Astrocyte of the hippocampus (primary cell): Measurements from ENCODE around the gene EDNRA.
A peak's percentile ranks its signal among the peaks of the same experiment; 100 is the strongest.

Experiments
- DNase-seq: peaks from one replicate; pipeline ENCODE4 v3.0.0; 2011; ENCODE audit warnings: low read depth, low spot score

The EDNRA gene

DNA sequence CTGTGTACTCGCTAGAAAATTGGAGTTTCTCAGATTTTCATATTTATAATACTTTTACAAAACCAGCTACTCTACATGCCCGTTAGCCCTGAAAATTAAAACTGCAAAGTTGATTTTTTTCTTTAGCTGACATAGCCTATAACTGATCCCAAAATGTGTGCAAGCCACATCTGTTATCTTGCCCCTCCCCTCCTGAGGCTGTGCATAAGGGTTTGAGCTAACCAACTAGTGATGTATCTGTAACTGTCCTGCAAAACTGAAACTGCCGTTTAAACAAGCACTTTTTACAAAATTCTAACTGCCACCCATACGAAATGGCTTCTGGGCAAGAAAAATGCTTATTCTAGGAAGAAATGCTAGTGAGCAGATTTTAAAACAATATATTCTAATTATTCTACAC is 59.1 kb downstream of the EDNRA start:
- no peak for DNase-seq

DNA sequence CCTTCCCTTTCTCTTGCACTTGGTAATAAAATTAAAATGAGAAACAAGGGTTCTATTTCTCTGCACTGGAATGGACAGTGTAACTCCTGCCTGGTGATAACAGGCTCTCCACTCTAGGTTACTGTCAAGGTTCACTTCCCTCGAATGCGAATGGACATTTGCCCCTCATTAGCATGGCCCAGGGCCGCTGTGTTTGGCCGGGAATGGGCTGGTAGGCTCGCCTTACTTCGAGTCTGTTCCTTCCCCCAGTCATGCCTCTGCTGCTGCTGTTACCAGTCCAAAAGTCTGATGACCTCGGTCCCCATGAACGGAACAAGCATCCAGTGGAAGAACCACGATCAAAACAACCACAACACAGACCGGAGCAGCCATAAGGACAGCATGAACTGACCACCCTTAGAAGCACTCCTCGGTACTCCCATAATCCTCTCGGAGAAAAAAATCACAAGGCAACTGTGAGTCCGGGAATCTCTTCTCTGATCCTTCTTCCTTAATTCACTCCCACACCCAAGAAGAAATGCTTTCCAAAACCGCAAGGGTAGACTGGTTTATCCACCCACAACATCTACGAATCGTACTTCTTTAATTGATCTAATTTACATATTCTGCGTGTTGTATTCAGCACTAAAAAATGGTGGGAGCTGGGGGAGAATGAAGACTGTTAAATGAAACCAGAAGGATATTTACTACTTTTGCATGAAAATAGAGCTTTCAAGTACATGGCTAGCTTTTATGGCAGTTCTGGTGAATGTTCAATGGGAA is 61.5 kb downstream of the EDNRA start:
- DNase-seq, result peak; percentile 60

DNA sequence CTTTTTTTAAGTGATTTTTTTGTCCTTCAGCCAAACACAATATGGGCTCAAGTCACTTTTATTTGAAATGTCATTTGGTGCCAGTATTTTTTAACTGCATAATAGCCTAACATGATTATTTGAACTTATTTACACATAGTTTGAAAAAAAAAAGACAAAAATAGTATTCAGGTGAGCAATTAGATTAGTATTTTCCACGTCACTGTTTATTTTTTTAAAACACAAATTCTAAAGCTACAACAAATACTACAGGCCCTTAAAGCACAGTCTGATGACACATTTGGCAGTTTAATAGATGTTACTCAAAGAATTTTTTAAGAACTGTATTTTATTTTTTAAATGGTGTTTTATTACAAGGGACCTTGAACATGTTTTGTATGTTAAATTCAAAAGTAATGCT is 62.1 kb downstream of the EDNRA start:
- DNase-seq, result peak; percentile 33

DNA sequence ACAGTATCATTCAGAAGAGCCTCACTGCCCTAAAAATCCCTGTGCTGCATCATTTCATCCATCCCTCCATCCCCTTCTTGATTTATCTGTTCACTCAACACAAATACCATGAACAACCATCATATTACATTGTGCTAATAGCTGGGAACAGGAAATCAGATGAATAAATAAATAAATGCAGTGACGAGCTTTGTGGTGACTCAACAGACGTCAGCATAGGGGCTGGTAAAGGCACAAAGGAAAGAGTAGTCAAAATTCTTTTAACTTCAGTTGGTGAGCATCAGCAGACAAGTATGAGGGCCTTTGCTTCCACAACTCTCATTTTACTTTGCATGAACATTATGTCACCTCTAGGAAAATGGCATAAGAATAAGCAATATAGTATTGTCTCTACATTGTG is 65.5 kb downstream of the EDNRA start:
- peak; percentile 78 for DNase-seq

DNA sequence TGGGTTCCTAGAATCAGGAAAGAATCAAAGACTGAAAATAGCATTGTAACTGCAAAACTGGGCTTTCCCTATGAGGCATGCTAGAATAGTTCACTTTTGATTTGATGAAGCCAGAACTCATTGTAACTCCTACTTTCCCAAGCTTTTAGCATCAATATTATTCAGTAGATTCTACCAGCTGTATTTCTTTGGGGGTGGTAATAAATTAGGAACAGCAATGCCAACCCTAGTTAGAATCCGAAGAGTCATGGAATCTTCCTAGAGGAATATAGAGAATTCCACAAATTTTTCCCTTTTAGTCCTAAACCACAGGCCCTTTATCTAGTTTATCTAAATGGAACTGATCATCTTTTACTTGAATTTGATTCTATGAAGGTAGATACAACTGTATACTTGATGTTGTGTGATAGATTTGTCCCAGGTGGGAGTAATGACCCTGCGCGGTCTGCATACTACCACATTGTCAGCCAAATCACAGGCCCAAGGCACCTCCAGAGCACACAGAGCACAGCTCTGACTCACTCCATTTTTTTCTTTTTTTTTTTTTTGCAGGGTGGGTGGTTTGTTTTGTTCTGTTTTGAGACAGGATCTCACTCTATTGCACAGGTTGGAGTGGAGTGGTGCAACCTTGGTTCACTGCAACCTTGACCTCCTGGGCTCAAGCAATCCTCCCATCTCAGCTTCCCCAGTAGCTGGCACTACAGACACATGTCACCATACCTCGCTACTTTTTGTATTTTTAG is 66.6 kb downstream of the EDNRA start:
- peak; percentile 68 for DNase-seq

DNA sequence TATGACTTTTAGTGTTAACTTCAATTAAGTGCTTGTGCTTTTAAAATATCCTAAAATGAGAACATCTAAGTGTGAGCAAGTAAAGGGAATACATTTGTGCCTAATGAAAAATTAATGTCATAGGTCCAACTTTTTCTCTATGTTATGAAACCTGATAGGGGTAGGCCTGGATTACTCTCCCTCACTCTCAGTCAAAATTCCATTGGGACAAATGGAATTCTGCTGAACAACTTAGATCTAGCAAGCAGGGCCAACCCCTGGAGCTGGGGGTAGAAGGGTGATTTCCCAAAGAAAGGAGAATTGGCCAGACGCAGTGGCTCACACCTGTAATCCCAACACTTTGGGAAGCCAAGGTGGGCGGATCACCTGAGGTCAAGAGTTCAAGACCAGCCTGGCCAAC is 67.4 kb downstream of the EDNRA start:
- DNase-seq, result no peak

DNA sequence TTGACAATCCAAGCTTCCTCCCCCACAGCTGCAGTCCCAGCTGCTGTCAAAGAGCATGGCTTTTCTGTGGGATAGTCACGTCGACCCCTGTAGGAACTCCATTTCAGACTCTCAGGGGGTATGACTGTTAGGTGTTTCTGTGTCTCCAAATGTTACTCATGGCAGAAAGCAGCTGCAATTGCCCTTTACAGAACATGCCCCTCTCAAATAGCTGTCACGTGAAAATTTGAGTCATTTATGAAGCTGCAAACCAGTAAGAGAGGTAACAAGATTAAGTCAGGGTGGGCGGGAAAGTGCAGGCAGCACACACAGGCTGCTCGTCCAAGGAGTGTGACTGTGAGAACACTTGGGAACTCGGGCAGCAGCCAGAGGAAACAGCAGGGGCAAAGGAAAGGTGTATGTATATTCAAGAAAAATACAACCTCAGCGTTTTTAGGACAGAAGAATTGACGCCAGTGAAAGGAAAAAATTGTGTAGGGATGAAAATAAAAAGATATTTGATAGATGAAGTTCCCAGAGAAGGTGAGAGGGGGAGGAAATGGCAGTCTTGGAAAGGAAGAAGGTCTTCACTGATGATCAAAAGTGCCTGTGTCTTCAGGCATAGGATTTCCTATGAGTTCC is 69.8 kb downstream of the EDNRA start:
- peak; percentile 53 for DNase-seq

DNA sequence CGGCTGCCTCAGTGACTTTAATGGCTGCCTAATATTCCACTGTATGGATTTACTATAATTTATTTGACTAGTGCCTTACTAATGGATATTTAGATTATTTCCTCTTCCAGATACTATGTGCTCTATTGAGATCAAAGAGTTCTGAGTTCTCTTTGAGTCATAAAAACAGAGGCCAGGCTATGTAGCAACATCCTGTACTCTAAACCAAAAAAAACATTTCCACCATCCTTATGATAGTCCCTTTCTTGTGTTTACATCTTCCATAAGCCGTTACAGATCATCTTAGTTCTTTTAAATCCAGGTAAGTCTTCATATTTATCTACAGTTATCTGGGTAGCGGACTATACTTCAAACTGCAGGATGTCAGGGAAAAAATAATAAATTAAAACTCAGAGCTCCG is 79.7 kb downstream of the EDNRA start:
- DNase-seq, result no peak

DNA sequence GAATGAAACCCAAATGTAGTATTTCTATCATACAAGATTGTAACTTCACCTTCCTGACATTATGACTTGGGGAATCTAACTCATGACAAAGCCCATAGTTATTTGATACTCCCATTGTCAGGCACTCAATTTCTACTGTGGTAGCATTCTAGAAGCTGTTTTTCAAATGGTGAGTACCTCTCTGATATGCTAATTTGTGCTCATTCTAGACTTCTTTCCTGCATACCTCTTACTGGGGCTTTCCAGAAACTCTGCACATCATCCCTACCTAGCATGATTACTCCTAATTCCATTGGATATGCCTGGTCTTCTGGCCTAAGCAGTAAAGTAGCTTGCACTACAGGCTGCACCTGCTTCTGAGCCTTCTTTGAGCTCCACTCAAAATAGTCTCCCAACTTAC is 85.9 kb downstream of the EDNRA start:
- no peak for DNase-seq

DNA sequence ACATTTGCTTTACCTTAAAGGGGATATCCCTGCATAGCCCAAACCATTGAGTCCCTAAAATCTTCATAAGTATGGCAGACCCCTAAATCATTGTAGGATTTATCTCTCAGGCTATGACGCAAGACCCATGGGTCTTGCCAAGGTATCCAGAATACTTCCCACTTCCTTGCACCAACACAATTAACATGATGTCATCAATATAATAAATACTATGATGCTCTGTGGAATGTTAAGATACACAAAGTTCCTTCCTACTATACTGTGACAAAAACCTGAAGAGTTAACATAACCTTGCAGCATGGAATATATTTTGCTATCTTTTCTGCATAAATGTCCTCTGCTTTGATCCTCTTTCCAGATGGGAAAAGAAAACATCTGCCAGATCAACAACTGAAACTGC is 86.4 kb downstream of the EDNRA start:
- DNase-seq, result no peak

DNA sequence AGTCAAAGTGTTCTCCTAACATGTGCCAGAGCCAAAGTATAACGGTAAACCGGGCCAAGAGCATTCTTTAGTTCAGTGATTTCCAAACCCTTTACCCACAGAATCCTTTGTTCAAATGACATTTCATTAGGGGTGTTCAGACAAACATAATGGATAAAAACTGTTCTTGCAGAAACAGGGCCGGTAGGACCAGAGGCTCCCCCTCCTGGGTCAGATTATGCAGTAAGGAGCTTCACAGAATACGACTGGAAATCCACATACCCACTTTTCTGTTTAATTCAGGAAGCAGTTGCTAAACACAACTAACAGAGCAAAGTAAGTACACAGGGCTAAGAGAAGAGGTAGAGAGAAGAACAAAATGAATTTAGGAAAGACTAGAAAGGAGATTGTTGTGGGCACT is 89.7 kb downstream of the EDNRA start:
- peak; percentile 63 for DNase-seq

DNA sequence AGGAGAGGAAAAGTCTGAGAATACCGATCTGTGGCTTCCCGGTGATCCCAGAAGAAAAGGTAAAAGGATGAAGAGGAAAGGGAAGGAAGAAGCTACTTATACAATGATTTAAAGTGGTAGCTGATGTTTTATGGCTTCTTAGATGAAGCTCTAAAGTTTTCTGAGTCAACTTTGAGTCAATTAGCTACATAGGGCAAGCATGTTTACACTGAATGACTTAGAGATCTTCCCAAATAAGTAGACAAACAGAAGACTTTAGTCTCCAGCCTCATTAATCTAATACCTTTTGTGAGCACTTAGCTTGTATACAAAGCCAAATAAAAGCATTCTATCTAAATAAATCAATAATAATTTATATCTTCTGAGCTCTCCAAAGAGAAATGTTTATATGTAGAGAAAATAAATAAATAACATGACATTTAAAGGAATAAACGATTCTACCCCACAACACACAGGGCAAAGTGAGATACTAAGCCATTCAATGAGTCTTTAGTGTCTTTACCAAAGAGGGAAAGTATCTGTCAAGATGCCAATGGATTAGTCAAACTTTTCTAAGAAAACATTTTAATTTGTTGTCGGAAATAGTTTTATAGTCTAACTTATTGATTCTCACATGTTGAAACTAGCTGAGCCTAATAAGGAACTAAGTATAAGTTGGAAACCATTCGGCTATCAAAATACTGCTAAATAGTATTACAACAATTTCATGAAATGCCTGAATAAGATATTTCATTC is 90.3 kb downstream of the EDNRA start:
- DNase-seq, result no peak

DNA sequence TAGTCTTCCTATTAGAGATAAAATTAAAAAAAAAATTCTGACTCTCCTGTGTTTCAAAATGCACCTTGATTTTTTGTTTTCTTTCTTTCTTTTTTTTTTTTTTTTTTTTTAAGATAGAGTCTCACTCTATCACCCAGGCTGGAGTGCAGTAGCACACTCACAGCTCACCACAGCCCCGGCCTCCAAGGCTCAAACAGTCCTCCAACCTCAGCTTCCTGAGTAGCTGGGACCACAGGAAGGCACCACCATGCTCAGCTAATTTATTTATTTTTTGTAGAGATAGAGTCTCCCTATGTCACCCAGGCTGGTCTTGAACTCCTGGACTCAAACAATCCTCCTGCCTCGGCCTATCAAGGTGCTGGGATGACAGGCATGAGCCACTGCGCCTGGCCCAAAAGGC is 95.2 kb downstream of the EDNRA start:
- DNase-seq, result no peak

DNA sequence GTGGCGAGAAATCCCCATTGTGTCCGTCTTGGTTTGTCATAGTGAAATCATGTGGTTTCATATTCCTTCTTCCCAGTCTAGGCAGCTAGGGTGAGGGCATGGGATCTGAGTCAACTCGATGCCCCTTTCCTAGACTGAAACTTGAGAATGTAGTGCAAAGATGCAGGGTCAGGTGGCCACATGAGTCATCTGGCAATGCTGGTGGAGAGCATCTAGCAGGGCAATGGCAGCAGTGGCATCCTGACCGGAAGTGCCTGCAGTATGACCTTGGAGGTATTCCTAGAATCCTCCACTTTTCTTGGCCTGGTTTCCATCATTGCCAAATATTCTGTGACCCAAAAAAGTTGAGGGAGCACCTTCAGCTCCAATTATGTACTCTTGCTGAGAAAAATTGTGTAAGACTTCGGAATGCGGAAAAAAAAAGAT is 97.2 kb downstream of the EDNRA start:
- peak; percentile 87 for DNase-seq

DNA sequence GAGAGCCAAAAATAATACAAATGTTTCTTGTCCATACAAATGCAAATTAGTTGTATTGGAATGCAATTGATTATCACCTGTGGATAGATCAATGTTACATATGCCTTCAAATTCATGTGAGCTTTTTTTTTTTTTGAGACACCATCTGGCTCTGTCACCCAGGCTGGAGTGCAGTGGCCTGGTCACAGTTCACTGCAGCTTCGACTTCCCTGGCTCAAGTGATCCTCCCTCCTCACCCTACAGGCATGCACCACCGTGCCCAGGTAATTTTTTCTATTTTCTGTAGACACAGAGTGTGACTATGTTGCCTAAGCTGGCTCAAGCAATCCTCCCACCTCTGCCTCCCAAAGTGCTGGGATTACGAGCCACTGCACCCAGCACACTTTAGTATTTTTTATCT is 97.7 kb downstream of the EDNRA start:
- no peak for DNase-seq

DNA sequence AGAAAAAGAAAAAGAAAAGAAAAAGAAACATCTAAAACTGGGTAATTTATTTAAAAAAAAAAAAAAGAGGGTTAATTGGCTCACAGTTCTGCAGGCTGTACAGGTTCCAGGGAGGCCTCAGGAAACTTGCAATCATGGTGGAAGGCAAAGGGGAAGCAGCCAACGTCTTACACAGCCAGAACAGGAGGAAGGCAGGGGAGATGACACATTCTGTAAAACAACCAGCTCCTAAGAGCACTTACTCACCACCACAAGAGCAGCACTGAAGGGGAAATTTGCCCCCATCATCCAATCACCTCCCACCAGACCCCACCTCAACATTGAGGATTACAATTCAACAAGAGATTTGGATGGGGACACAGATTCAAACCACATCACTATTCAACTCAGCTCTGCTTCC is 99.5 kb downstream of the EDNRA start:
- no peak for DNase-seq

DNA sequence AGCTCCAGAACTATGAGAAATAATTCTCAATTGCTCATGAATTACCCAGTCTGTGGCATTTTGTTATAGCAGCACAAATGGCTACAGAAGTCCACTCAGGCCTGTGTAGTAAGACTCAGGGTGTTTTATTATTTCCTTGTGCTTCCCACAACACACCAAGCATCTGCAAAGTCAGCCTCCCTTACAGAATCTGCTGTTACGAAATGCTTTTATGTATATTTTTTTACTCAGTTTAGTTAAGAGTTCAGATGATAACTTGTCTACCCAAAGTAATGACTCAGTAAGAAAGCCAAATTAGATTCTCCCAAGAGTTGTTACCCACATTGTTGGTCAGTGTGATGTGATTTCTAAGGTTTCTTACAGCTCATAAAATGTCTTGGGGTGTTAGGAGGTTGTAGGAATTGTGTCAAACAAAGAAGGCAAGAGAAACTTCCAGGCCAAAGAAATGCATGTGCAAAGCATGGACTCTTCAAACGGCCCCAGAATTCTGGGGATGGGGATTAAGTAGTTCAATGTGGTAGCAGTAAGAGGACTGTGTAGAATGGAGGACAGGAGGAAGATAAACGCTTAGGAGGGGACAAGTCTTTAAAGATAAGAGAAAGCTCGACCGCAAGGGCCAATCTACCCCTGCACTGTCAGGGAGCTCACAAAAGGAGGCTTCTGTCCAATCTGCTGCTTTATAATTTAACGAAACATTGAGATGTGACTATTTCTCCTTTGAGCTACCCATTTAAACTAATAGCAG is 100.9 kb downstream of the EDNRA start:
- DNase-seq, result no peak

DNA sequence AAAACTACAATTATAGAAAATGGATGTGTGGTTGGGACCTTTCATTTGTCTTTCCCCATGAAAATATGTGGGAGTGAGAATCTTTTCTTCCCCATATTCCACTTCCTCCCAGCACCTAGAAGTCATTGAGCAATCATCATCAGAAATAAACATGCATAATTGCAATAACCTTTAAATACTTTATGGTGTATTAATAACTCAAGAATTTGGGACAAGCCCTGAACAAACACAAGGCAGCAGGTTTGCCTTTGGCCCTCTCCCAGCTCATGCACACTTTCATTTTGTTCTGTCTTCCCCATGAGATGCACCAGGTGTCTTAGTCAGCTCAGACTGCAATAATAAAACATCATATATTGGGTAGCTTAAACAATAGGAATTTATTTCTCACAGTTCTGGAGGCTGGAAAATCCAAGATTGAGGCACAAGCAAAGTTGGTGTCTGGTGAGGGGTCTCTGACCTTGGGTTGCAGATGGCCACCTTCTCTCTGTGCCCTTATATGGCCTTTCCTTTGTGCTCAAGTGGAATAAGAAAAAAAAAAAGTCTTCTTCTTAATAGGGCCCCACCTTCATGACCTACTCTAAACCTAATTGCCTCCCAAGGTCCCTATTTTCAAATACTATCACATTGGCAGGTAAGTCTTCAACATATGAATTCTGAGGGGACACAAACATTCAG is 101.6 kb downstream of the EDNRA start:
- DNase-seq, result no peak

DNA sequence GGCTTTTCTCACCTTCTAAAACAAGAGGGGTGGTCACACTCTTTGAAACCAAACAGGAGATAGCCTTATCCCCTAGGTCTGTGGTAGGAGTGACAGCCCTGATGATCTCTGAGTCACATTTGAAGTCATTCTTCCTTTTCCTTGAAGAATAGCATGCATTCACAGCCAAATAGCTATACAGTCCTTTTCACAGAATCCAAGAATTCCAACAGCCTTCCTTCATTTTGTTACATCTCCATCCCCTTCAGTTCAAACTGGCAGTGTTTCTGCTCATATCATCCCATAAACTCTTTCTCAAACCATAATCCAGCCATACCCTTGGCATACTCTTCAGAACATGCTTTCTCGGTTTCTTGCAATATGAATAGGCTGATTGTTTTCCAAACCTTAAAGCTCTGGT is 103.0 kb downstream of the EDNRA start:
- no peak for DNase-seq

DNA sequence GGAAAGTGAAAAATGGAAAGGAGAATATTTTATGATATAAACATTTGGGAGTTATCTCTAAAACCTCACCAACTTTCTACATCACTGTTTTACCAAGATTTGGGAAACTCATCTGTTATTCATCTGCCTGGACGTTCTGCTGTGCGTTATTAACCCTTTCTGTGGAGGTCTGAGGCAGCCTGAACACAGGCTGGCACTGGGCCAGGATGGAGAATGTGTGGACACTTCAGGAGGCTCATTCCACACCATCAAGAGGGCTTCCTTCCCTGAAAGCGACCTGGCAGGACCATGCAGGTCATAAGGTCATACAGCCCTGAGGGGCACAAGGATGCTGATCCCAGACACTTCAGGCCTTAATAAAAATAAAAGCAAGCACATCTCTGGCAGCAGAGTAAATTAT is 105.1 kb downstream of the EDNRA start:
- no peak for DNase-seq

DNA sequence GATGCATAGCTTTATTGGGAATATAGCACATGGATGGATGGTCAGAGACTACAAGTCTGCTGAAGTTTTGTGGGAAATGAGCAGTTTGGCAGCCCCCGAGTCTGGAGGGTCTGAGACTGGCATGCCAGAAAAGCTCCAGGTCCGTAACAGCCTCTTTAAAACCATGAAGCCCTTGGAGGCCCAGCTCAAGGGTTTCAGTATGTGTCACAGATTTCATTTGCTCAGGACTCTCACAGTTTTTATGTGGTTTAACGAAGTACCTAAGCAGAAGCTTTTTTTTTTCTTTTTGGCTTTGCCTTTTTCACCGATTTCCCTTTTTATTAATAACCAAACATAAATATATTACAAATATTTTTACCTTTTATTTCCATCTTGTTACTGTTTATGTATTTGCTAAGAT is 105.7 kb downstream of the EDNRA start:
- DNase-seq, result peak; percentile 25
